COLO668 (cell line): ENCODE results near the gene CHRFAM7A.
"Not testable (repeated sequence)": the region's sequence is repeated elsewhere in the genome, so short reads cannot be mapped to it uniquely, and the experiment has no call there.

Source experiments
- DNase-seq: peaks from one replicate; lab custom pipeline; 2025; ENCODE audit not compliant: unreplicated experiment; lab: John Stamatoyannopoulos, UW

CHRFAM7A gene

DNA sequence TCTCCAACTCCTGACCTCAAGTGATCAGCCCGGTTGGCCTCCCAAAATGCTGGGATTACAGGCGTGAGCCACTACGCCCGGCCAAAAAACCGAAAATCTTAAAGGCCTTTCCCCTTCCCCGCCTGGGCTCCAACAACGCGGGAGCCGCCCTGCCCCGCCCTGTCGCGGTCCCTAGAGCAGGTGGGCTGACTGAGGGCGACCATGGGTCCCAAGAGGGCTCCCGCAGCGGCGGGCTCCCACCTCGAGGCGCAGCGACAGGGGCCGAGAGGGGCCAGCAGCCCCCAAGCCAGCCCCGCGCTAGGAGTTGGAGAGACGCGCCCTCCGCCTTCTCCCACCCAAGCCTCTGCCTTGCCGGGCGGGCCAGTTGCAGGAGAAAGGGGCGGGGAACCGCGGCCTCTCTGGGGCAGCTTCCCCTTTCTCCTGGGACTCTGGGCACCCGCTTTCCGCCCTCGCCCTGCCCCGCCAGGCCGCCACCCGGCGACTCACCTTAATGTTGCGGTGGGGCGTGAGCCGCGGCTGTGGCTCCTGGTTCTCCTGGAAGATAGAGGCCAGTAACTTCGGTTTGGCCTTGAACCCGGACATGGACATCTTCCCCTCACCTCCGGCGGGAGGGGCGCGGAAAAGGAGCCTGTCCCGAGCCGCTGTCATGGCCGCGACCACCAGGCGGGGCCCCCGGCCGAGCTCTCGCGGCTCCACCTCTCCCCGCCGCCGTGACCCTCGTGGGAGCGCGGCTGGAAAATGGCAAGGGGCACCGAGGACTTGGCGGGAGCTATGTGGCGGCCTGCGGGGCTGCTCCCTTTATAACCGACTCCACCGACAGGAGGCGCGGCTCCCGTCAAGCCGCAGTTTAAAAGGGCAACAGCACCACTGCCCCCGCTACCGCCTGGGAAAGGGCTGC, at the start of gene CHRFAM7A:
Gene CHRFAM7A (minus strand): TSS at position 775 of the 898 bp plus-strand sequence. CDS start 10,189 bp downstream, outside the sequence.
- not testable (repeated sequence) for DNase-seq

- DNase-seq, result not testable (repeated sequence)
Measured at GRCh38 chr15:30438348-30438747, 45.0 kb upstream of the CHRFAM7A start.

DNA sequence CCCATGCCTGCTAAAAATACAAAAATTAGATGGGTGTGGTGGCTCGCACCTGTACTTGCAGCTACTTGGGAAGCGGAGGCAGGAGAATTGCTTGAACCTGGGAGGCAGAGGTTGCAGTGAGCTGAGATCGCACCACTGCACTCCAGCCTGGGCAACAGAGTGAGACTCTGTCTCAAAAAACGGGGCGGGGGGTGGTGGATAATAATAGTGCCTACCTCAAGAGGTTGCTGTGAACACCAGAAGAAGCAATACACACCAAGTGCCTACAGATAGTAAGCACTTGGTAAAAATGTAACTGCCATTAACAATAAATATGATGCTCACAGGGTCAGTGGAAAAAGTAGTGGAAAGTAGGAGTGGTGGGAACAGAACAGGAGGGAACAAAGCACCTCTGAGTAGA, 42.5 kb upstream of the CHRFAM7A start:
- not testable (repeated sequence) for DNase-seq

DNA sequence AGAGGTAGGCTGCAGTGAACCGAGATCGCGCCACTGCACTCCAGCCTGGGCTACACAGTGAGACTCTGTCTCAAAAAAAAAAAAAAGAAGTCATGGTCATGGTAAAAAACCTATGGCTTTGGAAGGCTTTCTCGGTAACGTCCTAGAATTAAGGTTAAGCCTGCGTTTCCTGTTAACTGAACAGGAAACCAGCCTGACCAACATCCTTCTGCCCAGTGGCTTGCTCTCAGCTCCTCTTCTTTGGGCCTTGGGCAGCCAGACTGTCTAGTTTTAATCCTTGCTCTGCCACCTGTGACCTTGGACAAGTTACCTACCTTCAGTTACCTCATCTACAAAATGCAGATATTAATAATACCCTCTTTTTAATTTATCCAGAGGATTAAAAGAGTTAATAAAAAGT, 27.4 kb upstream of the CHRFAM7A start:
- DNase-seq, result not testable (repeated sequence)

GRCh38 chr15:30414160-30414559, 20.8 kb upstream of the CHRFAM7A start, which contains the start of gene GOLGA8R:
GOLGA8R (minus strand) TSS chr15:30414260; CDS start chr15:30414162, 98 bp downstream.
- DNase-seq, result not testable (repeated sequence)

DNA sequence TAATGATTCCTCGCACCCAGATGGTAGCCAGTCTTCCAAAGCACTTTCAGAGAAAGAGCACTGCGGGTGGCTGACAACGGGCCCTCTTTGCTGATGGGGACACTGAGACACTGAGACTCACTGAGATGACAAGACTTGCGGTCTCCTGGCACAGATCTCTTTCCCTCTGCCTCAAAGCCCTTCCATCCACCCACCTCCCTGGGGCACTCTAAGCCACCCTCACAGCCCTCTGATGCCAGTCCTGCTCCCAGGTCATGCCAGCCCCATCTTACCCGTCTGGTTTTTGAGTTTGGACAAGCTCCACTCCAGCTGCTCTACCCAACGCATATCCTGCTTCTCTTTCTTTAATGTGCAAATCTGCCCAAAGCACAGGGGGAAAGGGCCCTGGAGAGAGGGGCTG, 14.3 kb upstream of the CHRFAM7A start:
- DNase-seq, result not testable (repeated sequence)

DNA sequence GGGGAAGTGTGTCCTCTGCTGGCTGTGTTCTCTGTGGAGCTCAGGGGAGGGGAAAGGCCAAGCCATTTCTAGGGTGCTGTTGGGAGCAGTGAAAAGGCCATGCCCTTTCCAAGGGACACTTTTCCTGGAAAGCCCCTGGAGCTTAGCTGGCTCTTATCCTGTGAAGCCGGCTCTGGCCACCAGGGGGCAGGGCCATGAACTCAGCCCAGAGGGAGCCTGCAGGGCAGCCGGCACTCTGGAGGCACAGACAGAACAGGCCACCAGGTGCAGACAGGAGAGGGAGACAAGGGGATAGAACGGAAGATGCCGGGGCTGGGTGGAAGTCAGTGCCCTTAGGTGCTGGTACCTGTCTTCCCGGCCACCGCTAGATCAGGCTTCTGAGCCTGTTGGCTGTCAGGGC, 5.6 kb upstream of the CHRFAM7A start:
- not testable (repeated sequence) for DNase-seq

GRCh38 chr15:30393664-30393991, 288 bp upstream of the CHRFAM7A start:
- not testable (repeated sequence) for DNase-seq

DNA sequence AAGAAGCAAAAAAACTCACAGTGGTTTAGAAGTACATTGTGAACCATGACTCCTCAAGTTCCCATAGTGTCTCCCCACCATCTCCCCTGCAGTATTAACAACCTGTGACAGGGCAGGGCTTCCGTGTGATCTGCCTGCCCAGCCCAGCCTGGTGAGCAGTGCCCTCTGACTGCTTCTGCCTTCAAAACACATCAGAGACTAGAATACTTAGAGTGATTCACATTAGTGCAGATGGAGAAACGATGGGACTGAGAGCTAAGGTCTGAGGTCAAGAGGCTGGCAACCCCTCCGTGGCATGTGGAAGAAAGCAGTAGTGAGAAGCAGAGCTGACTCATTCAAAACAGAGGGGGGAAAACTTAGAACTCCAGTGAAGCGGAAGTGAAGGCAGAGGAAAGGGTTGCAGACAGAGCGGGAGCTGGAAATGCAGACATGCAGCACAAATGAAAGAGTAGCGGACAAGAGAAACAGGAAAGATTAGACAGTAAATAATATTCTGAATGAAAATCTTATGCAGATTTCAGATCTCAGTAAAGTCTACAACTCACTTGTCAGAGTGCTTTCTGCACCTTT, 6.9 kb downstream of the CHRFAM7A start:
- DNase-seq, result not testable (repeated sequence)

DNA sequence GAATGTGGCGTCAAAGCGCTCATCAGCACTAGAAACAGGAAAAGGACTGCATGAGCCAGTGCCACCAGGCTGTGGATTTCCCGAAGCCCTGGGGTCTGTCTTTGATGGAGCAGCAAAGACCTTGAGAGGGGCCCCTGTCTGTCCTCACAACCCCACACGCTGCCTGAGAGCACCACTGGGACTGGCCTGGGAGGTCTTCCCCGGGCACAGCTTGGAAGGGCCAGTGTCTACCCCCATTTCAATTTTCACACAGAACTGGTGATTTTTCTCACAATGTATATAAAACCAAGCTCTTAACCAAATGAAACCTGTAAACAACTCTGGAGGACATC, 16.3 kb downstream of the CHRFAM7A start:
- not testable (repeated sequence) for DNase-seq

GRCh38 chr15:30376375-30377081, 16.8 kb downstream of the CHRFAM7A start:
- DNase-seq, result not testable (repeated sequence)

DNA sequence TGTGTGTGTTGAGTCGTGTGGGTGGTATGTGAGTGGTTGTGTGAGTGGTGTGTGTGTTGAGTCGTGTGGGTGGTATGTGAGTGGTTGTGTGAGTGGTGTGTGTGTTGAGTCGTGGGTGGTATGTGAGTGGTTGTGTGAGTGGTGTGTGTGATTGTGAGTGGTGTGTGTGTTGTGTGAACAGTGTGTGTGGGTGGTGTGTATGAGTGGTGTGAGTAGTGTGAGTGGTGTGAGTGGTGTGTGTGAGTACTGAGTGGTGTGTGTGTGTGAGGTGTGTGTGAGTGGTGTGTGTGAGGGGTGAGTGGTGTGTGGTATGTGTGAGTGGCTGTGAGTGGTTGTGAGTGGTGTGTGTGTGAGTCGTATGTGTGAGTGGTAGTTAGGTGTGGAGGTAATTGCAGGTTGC, 17.5 kb downstream of the CHRFAM7A start:
- DNase-seq, result not testable (repeated sequence)

DNA sequence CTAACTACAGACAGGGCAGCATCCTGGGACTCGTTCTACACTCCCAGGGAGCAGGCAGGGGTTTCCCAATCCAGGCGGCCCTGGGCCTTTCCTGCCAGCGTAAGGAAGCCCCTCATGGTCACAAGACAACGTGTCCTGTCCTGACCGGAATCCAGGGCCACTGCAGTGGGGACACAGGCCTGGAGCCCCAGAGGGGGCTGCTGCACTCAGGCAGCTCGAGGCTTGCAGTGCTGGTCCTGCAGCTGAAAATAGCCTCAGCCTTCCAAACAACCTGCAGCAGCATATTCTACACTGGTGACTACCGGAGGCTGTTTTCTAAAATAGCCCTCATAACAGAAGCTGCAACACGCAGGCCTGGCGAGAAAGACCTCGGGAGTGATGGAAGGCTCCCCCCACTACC, 18.5 kb downstream of the CHRFAM7A start:
- DNase-seq, result not testable (repeated sequence)

DNA sequence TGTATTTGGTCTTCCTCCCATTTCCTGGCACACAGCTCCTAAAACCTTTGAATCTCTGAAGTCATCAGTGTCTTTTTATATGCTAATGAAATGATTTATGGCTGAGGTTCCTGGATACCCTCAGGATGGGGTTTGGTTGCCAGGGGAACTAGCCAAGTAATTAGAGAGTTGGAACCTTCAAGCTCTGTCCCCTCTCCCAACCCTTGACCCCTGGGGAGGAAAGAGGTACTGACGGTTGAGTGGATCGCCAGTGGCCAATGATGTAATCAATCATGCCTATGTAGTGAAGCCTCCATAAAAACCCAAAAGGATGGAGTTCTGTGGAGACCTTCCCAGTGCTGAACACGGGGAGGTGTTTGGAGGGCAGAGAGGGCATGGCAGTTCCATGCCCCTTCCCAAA, 25.1 kb downstream of the CHRFAM7A start:
- DNase-seq, result not testable (repeated sequence)

GRCh38 chr15:30367246-30367645, 26.1 kb downstream of the CHRFAM7A start:
- DNase-seq, result not testable (repeated sequence)

GRCh38 chr15:30361404-30361803, 31.9 kb downstream of the CHRFAM7A start:
- not testable (repeated sequence) for DNase-seq

GRCh38 chr15:30360990-30361389, 32.4 kb downstream of the CHRFAM7A start:
- not testable (repeated sequence) for DNase-seq

- DNase-seq, result not testable (repeated sequence)
Measured at GRCh38 chr15:30355043-30355442, 38.3 kb downstream of the CHRFAM7A start.

GRCh38 chr15:30349803-30350202, 43.5 kb downstream of the CHRFAM7A start:
- not testable (repeated sequence) for DNase-seq

- DNase-seq, result not testable (repeated sequence)
Measured at GRCh38 chr15:30336584-30336983, 56.8 kb downstream of the CHRFAM7A start.

DNA sequence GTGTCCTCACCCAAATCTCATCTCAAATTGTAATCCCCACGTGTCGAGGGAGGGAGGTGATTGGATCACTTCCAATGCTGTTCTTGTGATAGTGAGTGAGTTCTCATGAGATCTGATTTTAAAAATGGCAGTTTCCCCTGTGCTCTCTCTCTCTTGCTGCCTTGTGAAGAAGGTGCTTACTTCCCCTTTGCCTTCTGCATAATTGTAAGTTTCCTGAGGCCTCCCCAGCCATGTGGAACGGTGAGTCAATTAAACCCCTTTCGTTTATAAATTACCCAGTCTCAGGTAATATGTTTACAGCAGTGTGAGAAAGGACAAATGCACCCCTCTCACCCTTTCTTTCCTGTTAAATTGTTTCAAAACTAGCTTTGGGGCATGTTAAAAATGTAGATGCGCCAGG, 59.2 kb downstream of the CHRFAM7A start:
- DNase-seq, result not testable (repeated sequence)

GRCh38 chr15:30326145-30326544, 67.2 kb downstream of the CHRFAM7A start:
- DNase-seq, result not testable (repeated sequence)
